Body of pancreas (tissue), 4 donors: ENCODE measurements around the gene CCDC138. TPM values are rescaled to one million over a fixed set of nuclear protein-coding genes. Genes with fewer than 3 reads are reported as not detected.

Source experiments
- ATAC-seq: fragments of 150-250 bp; one replicate; pipeline ENCODE4 v1.9.1; 2016
- DNase-seq, 4 donors: peaks; one replicate each; pipeline ENCODE4 v3.0.0-alpha.2; 2019
- H3K27ac ChIP-seq, 4 donors: fragments of 200-600 bp; sonication (generic); 1 replicate in 3 of 4; 2 replicates in 1 of 4; pipeline versions ENCODE4 v1.5.1 to v1.6.1; 2016 to 2019; ENCODE audit warnings: mild to moderate bottlenecking in 1 of 4, mixed read lengths in 1 of 4, moderate library complexity in 1 of 4
- H3K27me3 ChIP-seq, 2 donors: fragments of 200-600 bp; sonication (generic); one replicate each; pipeline ENCODE4 v1.6.0; 2016; ENCODE audit warnings: mild to moderate bottlenecking in 1 of 2
- H3K36me3 ChIP-seq, 2 donors: fragments of 200-600 bp; sonication (generic); replicated peaks in 1 of 2; 2 replicates each; pipeline ENCODE4 v1.5.1; 2016; ENCODE audit warnings: low read depth in 2 of 2; ENCODE audit not compliant: insufficient read depth in 1 of 2
- H3K4me1 ChIP-seq: fragments of 200-600 bp; sonication (generic); one replicate; pipeline ENCODE4 v1.6.0; 2016
- H3K4me3 ChIP-seq, 2 donors: fragments of 200-600 bp; sonication (generic); 1 replicate in 1 of 2; 2 replicates in 1 of 2; pipeline ENCODE4 v1.5.1; 2016 to 2019
- H3K9me3 ChIP-seq, 3 donors: fragments of 200-600 bp; sonication (generic); 1 replicate in 2 of 3; 2 replicates in 1 of 3; pipeline ENCODE4 v1.5.1; 2016
- POLR2A ChIP-seq, 3 donors: fragments of 450-650 bp; IDR thresholded peaks; one replicate each; pipeline ENCODE4 v1.6.1; 2016; ENCODE audit warnings: antibody characterized with exemption in 3 of 3, mild to moderate bottlenecking in 2 of 3
- WGBS, 2 donors: methylation state at CpG; one replicate each; pipeline ENCODE4 v1.1.5; 2017; 5-methylcytosine and 5-hydroxymethylcytosine counted together
- intact Hi-C: fragments of 100-400 bp; cut with DNase I; formaldehyde crosslinking; loops from one replicate; pipeline ENCODE4 v1.15.1; 2023
- total RNA-seq, 2 donors: library from RNA; depleted of rRNA; stranded (reverse); fragments of >200 nt; gene quantifications; one replicate each; pipeline ENCODE4 v1.1.0, GENCODE V29; 2016
- TF ChIP-seq, protein P1 (sequence below), 7 experiments: fragments of 450-650 bp in 4 of 7; fragments of 200-600 bp in 3 of 7; sonication (generic) in 3 of 7; IDR thresholded peaks; one replicate each; pipeline ENCODE4 v1.5.1; 2016 to 2019; ENCODE audit warnings: antibody characterized with exemption in 7 of 7

CCDC138 gene
- total RNA-seq, 2 donors from 2014 or later: 3.1 to 9.6 TPM

DNA sequence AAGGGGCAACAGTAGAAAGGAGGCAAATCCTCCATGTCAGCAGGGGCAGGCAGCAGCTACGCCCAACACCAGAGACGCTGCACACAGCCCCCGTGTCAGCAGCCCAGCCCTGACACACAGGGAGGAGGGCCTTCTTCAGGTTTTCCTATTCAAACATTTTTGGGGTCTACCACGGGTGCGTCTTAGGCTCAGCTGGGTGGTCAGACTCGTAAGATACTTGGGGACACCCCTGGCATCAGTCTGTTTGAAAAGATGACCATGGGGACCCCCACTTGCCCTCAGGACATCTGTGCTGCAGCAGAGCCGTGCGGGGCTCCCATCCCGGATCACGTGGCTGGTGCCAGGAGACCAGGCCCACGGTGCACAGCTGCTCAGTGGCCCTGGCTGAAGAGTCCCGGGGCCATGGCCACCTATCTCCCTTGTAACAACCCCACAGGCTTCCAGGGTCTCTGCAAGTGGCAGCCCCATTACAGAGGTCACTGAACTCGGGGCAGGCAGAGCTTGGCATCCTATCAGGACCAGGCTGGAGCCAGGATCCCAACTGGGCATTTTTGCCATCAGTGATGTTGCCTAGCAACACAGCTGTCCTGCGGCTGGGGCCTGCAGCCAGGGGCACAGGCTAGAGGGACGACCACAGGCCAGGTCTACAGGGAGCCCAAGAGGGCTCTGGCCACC, 120.0 kb downstream of the CCDC138 start:
- ATAC-seq (no peak), DNase-seq (no peak)
- TF ChIP-seq POLR2A (IDR thresholded peaks at IDR 0.05): no peak
- TF ChIP-seq, protein P1, sequence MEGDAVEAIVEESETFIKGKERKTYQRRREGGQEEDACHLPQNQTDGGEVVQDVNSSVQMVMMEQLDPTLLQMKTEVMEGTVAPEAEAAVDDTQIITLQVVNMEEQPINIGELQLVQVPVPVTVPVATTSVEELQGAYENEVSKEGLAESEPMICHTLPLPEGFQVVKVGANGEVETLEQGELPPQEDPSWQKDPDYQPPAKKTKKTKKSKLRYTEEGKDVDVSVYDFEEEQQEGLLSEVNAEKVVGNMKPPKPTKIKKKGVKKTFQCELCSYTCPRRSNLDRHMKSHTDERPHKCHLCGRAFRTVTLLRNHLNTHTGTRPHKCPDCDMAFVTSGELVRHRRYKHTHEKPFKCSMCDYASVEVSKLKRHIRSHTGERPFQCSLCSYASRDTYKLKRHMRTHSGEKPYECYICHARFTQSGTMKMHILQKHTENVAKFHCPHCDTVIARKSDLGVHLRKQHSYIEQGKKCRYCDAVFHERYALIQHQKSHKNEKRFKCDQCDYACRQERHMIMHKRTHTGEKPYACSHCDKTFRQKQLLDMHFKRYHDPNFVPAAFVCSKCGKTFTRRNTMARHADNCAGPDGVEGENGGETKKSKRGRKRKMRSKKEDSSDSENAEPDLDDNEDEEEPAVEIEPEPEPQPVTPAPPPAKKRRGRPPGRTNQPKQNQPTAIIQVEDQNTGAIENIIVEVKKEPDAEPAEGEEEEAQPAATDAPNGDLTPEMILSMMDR (IDR thresholded peaks at IDR 0.05): no peak
- Histone ChIP-seq H3K27me3 (no peaks in the 10 kb centered on the region), H3K27ac (no peak overlapping the region), H3K4me3 (no peak overlapping the region), H3K9me3 (no peaks in the 10 kb centered on the region), H3K4me1 (no peaks in the 10 kb centered on the region), H3K36me3 (no peaks in the 10 kb centered on the region)
- intact Hi-C loops: no loop called here
- WGBS, 2 donors: 55 to 64% methylated on average over 4 to 15 of the region's 15 CpGs

DNA sequence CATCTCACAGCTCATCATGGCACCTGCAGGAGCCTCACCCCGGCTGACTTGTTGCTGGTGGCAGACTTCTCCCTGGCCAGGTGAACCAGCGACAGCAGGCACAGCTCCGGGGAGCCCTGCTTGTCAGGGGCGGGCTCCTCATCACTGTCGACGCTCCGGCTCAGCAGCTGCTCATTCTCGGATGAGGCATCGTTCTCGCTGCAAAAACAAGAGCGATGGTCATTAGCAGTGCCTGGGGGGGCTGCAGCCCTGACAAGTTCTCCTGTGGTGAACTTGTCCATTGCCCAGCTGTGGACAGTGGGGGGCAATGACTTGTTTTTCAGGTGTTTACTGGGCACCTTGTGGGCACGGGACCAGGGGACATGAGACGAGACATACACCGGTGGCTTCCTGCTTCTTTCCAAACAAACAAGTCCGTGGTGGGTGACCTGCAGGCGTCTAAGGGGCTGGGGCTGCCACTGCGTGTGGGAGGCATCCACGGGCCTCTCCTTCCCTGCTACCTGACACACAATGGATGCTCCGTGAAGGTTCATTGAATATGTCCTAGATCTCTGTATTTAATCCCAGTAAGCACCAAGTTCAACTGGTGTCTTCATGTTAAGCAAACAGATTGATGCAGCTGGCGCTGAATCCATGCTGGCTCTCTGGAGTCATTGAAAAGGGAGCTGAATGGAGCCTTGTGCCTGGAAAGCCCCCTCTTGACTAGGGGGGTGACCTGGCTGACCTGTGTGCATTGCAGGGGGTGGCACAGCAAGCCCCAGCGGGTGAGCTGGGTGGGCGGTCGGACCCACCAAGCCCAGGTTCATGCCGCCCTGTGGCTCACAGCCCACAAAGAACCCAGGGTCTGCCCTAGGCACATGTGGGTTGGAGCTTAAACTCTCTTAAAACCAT, 121.5 kb downstream of the CCDC138 start:
- ATAC-seq (no peak), DNase-seq (no peak)
- WGBS, 2 donors: 58 to 67% methylated on average over 8 to 24 of the region's 24 CpGs
- no peaks in the 10 kb centered on the region for H3K27me3 ChIP-seq
- no peaks in the 10 kb centered on the region for H3K36me3 ChIP-seq
- no peak overlapping the region for H3K27ac ChIP-seq
- no peak overlapping the region for H3K4me3 ChIP-seq
- H3K4me1 ChIP-seq: no peaks in the 10 kb centered on the region
- no peaks in the 10 kb centered on the region for H3K9me3 ChIP-seq
- TF ChIP-seq, protein P1 (IDR thresholded peaks at IDR 0.05): no peak
- TF ChIP-seq POLR2A (IDR thresholded peaks at IDR 0.05): no peak
- intact Hi-C loops: no loop called here

DNA sequence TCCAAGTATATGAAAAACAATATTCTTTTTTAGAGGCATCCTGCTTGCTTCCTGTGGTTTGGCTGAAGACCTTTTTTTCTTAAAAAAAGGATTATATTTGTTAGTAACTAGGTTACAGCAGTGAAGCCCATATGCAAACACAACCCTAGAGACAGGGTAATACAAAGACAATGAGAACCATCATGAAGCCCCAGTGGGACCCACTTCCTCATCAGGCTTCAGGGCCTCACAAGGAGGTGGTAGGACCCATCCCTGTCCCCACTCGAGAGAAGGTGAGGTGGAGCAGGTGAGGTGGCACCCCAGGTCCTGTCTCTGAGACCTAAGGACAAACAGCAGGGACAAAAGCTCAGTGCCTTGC, 122.1 kb downstream of the CCDC138 start:
- Histone ChIP-seq H3K36me3 (no peaks in the 10 kb centered on the region), H3K9me3 (no peaks in the 10 kb centered on the region), H3K4me3 (no peak overlapping the region), H3K4me1 (no peaks in the 10 kb centered on the region), H3K27me3 (no peaks in the 10 kb centered on the region), H3K27ac (no peak overlapping the region)
- DNase-seq (no peak), ATAC-seq (no peak)
- TF ChIP-seq, protein P1 (IDR thresholded peaks at IDR 0.05): no peak
- no peak for TF ChIP-seq POLR2A (IDR thresholded peaks at IDR 0.05)
- 46 to 47% methylated on average over 1 of the region's 1 CpG for whole genome bisulfite sequencing, 2 donors
- intact Hi-C loops: no loop called here

DNA sequence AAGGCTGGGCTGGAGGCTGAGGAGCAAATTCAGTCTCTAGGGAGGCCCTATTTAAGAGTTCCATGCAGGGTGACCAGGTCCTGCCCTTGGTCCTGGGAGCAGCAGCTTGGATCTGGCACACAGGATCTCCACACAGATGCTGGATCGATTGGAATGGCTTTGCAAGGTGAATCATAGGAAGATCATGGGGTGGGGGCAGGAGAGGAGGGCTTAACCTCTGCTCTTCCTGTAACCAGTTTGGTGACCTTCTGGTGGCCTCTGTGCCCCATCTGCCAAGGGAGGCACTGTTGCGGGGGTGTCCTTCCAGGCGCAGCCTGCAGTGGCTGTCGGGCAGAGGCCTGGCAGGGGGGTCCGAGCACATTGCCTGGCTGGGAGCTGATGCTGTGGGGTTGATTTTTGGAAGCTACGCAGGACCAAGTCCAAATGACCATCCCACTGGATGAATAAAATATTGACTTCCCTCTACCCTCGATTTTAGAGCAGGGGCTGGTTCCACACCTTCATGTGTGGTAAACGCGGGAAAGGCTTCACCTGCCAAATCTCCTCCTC, 122.8 kb downstream of the CCDC138 start:
- intact Hi-C loops: no loop called here

More for the DNA sequence above, 122.8 kb downstream of the CCDC138 start:
- Histone ChIP-seq H3K4me1 (no peaks in the 10 kb centered on the region), H3K9me3 (no peaks in the 10 kb centered on the region), H3K27ac (no peak overlapping the region), H3K4me3 (no peak overlapping the region), H3K36me3 (no peaks in the 10 kb centered on the region), H3K27me3 (no peaks in the 10 kb centered on the region)
- ATAC-seq: no peak
- TF ChIP-seq, protein P1 (IDR thresholded peaks at IDR 0.05): no peak
- no peak for TF ChIP-seq POLR2A (IDR thresholded peaks at IDR 0.05)
- 64 to 78% methylated on average over 9 of the region's 9 CpGs for WGBS, 2 donors
- DNase-seq: no peak
